ENCODE measurements around the gene TP73. TPM values are rescaled to one million over a fixed set of nuclear protein-coding genes. Genes with fewer than 3 reads are reported as not detected.

The TP73 gene
- total RNA-seq, 1 experiment from 2014 or later = 4.4 TPM

- no peak for DNase-seq (ENCODE audit: low read depth)
- in situ Hi-C loops (cut with HindIII; ENCODE audit: low pct_unique_long_range_greater_than_20kb, low sequenced_read_pairs) = no loop called here
Observed at GRCh38 chr1:3677484-3677883, 25.2 kb downstream of the TP73 start.

GRCh38 chr1:3678361-3679097 lies 26.2 kb downstream of the TP73 start:
- DNase-seq (ENCODE audit: low read depth) = no peak

GRCh38 chr1:3679098-3679555 lies 26.8 kb downstream of the TP73 start:
- in situ Hi-C loops (cut with HindIII; ENCODE audit: low pct_unique_long_range_greater_than_20kb, low sequenced_read_pairs) = no loop called here
- no peak for DNase-seq (ENCODE audit: low read depth)

More at GRCh38 chr1:3678361-3679097, 26.2 kb downstream of the TP73 start:
- in situ Hi-C loops (cut with HindIII; ENCODE audit: low pct_unique_long_range_greater_than_20kb, low sequenced_read_pairs) = no loop called here

GRCh38 chr1:3679799-3680453 lies 27.6 kb downstream of the TP73 start:
- DNase-seq (ENCODE audit: low read depth) = no peak
- in situ Hi-C loops (cut with HindIII; ENCODE audit: low pct_unique_long_range_greater_than_20kb, low sequenced_read_pairs) = no loop called here

GRCh38 chr1:3680488-3681230 lies 28.3 kb downstream of the TP73 start:
- in situ Hi-C loops (cut with HindIII; ENCODE audit: low pct_unique_long_range_greater_than_20kb, low sequenced_read_pairs) = no loop called here

GRCh38 chr1:3681231-3681897 lies 29.0 kb downstream of the TP73 start:
- no peak for DNase-seq (ENCODE audit: low read depth)

More at GRCh38 chr1:3680488-3681230, 28.3 kb downstream of the TP73 start:
- peak; percentile 28 for DNase-seq (ENCODE audit: low read depth)

GRCh38 chr1:3681898-3682806 lies 29.8 kb downstream of the TP73 start:
- no peak for DNase-seq (ENCODE audit: low read depth)
- in situ Hi-C loops (cut with HindIII; ENCODE audit: low pct_unique_long_range_greater_than_20kb, low sequenced_read_pairs) = no loop called here

More at GRCh38 chr1:3681231-3681897, 29.0 kb downstream of the TP73 start:
- in situ Hi-C loops (cut with HindIII; ENCODE audit: low pct_unique_long_range_greater_than_20kb, low sequenced_read_pairs) = no loop called here

GRCh38 chr1:3683197-3683596 lies 30.9 kb downstream of the TP73 start:
- no peak for DNase-seq (ENCODE audit: low read depth)
- in situ Hi-C loops (cut with HindIII; ENCODE audit: low pct_unique_long_range_greater_than_20kb, low sequenced_read_pairs) = no loop called here

GRCh38 chr1:3683992-3684391 lies 31.7 kb downstream of the TP73 start:
- in situ Hi-C loops (cut with HindIII; ENCODE audit: low pct_unique_long_range_greater_than_20kb, low sequenced_read_pairs) = no loop called here
- no peak for DNase-seq (ENCODE audit: low read depth)

- no peak for DNase-seq (ENCODE audit: low read depth)
- in situ Hi-C loops (cut with HindIII; ENCODE audit: low pct_unique_long_range_greater_than_20kb, low sequenced_read_pairs) = no loop called here
Observed at GRCh38 chr1:3685222-3685621, 32.9 kb downstream of the TP73 start.

GRCh38 chr1:3685906-3686305 lies 33.6 kb downstream of the TP73 start:
- in situ Hi-C loops (cut with HindIII; ENCODE audit: low pct_unique_long_range_greater_than_20kb, low sequenced_read_pairs) = no loop called here
- DNase-seq (ENCODE audit: low read depth) = no peak

GRCh38 chr1:3687504-3687903 lies 35.2 kb downstream of the TP73 start:
- in situ Hi-C loops (cut with HindIII; ENCODE audit: low pct_unique_long_range_greater_than_20kb, low sequenced_read_pairs) = no loop called here
- no peak for DNase-seq (ENCODE audit: low read depth)

GRCh38 chr1:3688356-3689137 lies 36.2 kb downstream of the TP73 start:
- in situ Hi-C loops (cut with HindIII; ENCODE audit: low pct_unique_long_range_greater_than_20kb, low sequenced_read_pairs) = no loop called here
- no peak for DNase-seq (ENCODE audit: low read depth)

GRCh38 chr1:3689138-3689750 lies 36.9 kb downstream of the TP73 start:
- in situ Hi-C loops (cut with HindIII; ENCODE audit: low pct_unique_long_range_greater_than_20kb, low sequenced_read_pairs) = no loop called here
- no peak for DNase-seq (ENCODE audit: low read depth)

GRCh38 chr1:3690282-3691065 lies 38.2 kb downstream of the TP73 start:
- DNase-seq (ENCODE audit: low read depth) = no peak

More at GRCh38 chr1:3690282-3691065, 38.2 kb downstream of the TP73 start:
- in situ Hi-C loops (cut with HindIII; ENCODE audit: low pct_unique_long_range_greater_than_20kb, low sequenced_read_pairs) = no loop called here

Measured in Caki2 (cell line).